Mucosa of descending colon (tissue), 3 donors: ENCODE measurements around the gene ZNF708. TPM values are rescaled to one million over a fixed set of nuclear protein-coding genes. Genes with fewer than 3 reads are reported as not detected.

Experiments used
- ATAC-seq: fragments of 200-7000 bp; cut with Tn5 transposase; one replicate; pipeline ENCODE4 v1.9.1; 2020; ENCODE audit warnings: mild to moderate bottlenecking, moderate library complexity
- DNase-seq, 3 donors: peaks; one replicate each; pipeline ENCODE4 v3.0.0-alpha.2; 2020
- H3K36me3 ChIP-seq: fragments of 200-600 bp; one replicate; pipeline ENCODE4 v1.8.0; 2021; ENCODE audit warnings: low read depth, mild to moderate bottlenecking
- H3K4me1 ChIP-seq: fragments of 200-600 bp; one replicate; pipeline ENCODE4 v1.8.0; 2021; ENCODE audit warnings: low read depth, mild to moderate bottlenecking
- H3K4me3 ChIP-seq: fragments of 200-600 bp; one replicate; pipeline ENCODE4 v1.8.0; 2021; ENCODE audit warnings: mild to moderate bottlenecking
- H3K9me3 ChIP-seq: fragments of 200-600 bp; one replicate; pipeline ENCODE4 v1.8.0; 2021; ENCODE audit warnings: mild to moderate bottlenecking
- CTCF ChIP-seq: fragments of 200-600 bp; IDR thresholded peaks from one replicate; pipeline ENCODE4 v1.8.0; 2022; ENCODE audit warnings: antibody characterized with exemption, mild to moderate bottlenecking
- intact Hi-C, 2 donors: fragments of 100-400 bp; cut with DNase I in 1 of 2; cut with micrococcal nuclease in 1 of 2; formaldehyde crosslinking; loops; one replicate each; pipeline versions ENCODE4 v1.11.0 to v1.11.1; 2022; cut with DNase I, micrococcal nuclease
- total RNA-seq, 3 donors: library from RNA; stranded (reverse); fragmentation: NEBNext Ultra II Directional in 2 of 3; extraction: Animal tissue kit (Norgen Biotek cat#: 25700) in 2 of 3; gene quantifications; one replicate each; pipeline versions ENCODE4 v1.2.1 to v1.2.4, GENCODE V29; 2021 to 2023
- donor health status: DM: no; HTN: no; CAD: no; lungs with moderate emphysema.
- donor health status: DM: no; HTN: no; CAD: no.
- donor health status: DM: no; HTN: yes; CAD: no.

ZNF708 gene
- total RNA-seq, 3 donors from 2014 or later = 7.5 to 13.1 (median 12.8) TPM

GRCh38 chr19:21328406-21328805, 804 bp downstream of the ZNF708 start:
- no peak for TF ChIP-seq CTCF
- ATAC-seq = peak; percentile 4
- H3K36me3 ChIP-seq = no peaks in the 10 kb centered on the region
- H3K9me3 ChIP-seq = no peaks in the 10 kb centered on the region
- H3K4me3 ChIP-seq = peak overlapping the region; percentile 68
- H3K4me1 ChIP-seq = peaks cover 10% of the 10 kb centered on the region
- intact Hi-C loops = no loop called here
- DNase-seq = no peak

GRCh38 chr19:21326169-21326568, 3.0 kb downstream of the ZNF708 start:
- Histone ChIP-seq H3K36me3 (no peaks in the 10 kb centered on the region), H3K9me3 (no peaks in the 10 kb centered on the region), H3K4me3 (no peak overlapping the region), H3K4me1 (peaks cover 10% of the 10 kb centered on the region)
- intact Hi-C loops = no loop called here
- no peak for DNase-seq
- no peak for TF ChIP-seq CTCF
- no peak for ATAC-seq

- intact Hi-C loops = no loop called here
- no peak for ATAC-seq
- no peak for TF ChIP-seq CTCF
These were observed 6.2 kb downstream of the ZNF708 start for GRCh38 chr19:21323000-21323399.

GRCh38 chr19:21322528-21322927, 6.7 kb downstream of the ZNF708 start:
- Histone ChIP-seq H3K36me3 (no peaks in the 10 kb centered on the region), H3K9me3 (peaks cover 3% of the 10 kb centered on the region), H3K4me3 (no peak overlapping the region), H3K4me1 (peaks cover under 1% of the 10 kb centered on the region)
- DNase-seq = no peak
- TF ChIP-seq CTCF = no peak
- no peak for ATAC-seq
- intact Hi-C loops = no loop called here

More at GRCh38 chr19:21323000-21323399, 6.2 kb downstream of the ZNF708 start:
- H3K36me3 ChIP-seq = no peaks in the 10 kb centered on the region
- no peak overlapping the region for H3K4me3 ChIP-seq
- no peak for DNase-seq
- H3K4me1 ChIP-seq = peaks cover 5% of the 10 kb centered on the region
- H3K9me3 ChIP-seq = peaks cover 3% of the 10 kb centered on the region

- Histone ChIP-seq H3K36me3 (no peaks in the 10 kb centered on the region), H3K4me3 (no peak overlapping the region), H3K4me1 (no peaks in the 10 kb centered on the region), H3K9me3 (peaks cover 3% of the 10 kb centered on the region)
- no peak for DNase-seq
- intact Hi-C loops = no loop called here
- TF ChIP-seq CTCF = no peak
- no peak for ATAC-seq
These were observed 7.2 kb downstream of the ZNF708 start for GRCh38 chr19:21321996-21322395.

- no peak for ATAC-seq
- intact Hi-C loops = no loop called here
- TF ChIP-seq CTCF = no peak
- H3K4me1 ChIP-seq = no peaks in the 10 kb centered on the region
- no peaks in the 10 kb centered on the region for H3K36me3 ChIP-seq
- DNase-seq = no peak
- H3K9me3 ChIP-seq = peaks cover 3% of the 10 kb centered on the region
- no peak overlapping the region for H3K4me3 ChIP-seq
These were observed 8.1 kb downstream of the ZNF708 start for GRCh38 chr19:21321134-21321533.
